OCI-LY1 (cell line): ENCODE results near the gene ATP8B2.

Experiments
- H2AFZ ChIP-seq: fragments of 200-600 bp; sonication (generic), shearing (Covaris generic); 2 replicates; pipeline ENCODE4 v1.6.0; 2014; ENCODE audit warnings: antibody characterized with exemption, mild to moderate bottlenecking, low read length
- H3F3A ChIP-seq: fragments of 200-600 bp; sonication (generic), shearing (Covaris generic); 2 replicates; pipeline ENCODE4 v1.6.0; 2014; ENCODE audit warnings: mild to moderate bottlenecking, antibody characterized with exemption, low read length, moderate library complexity; ENCODE audit not compliant: insufficient read depth
- H3K27ac ChIP-seq: fragments of 200-600 bp; sonication (generic); 2 replicates; pipeline ENCODE4 v1.5.1; 2014; ENCODE audit warnings: low read length, mixed run types, mild to moderate bottlenecking, low read depth; ENCODE audit not compliant: poor library complexity, severe bottlenecking
- H3K27me3 ChIP-seq: fragments of 200-600 bp; sonication (generic); 2 replicates; pipeline ENCODE4 v1.6.0; 2014; ENCODE audit warnings: antibody characterized with exemption, mild to moderate bottlenecking, low read length, moderate library complexity; ENCODE audit not compliant: insufficient read depth
- H3K36me3 ChIP-seq: fragments of 200-600 bp; sonication (generic); 2 replicates; pipeline ENCODE4 v1.6.1; 2014; ENCODE audit warnings: mild to moderate bottlenecking, antibody characterized with exemption, low read length, moderate library complexity, mixed read lengths; ENCODE audit not compliant: insufficient read depth
- H3K4me1 ChIP-seq: fragments of 200-600 bp; sonication (generic); 2 replicates; pipeline ENCODE4 v1.5.1; 2014; ENCODE audit warnings: mild to moderate bottlenecking, low read length, moderate library complexity; ENCODE audit not compliant: insufficient read depth, severe bottlenecking
- H3K4me2 ChIP-seq: fragments of 200-600 bp; sonication (generic), shearing (Covaris generic); 2 replicates; pipeline ENCODE4 v1.6.1; 2014; ENCODE audit warnings: low read length
- H3K4me3 ChIP-seq: fragments of 200-600 bp; sonication (generic); 2 replicates; pipeline ENCODE4 v1.5.1; 2014; ENCODE audit warnings: low read length, low read depth, mild to moderate bottlenecking, mixed read lengths; ENCODE audit not compliant: poor library complexity, severe bottlenecking
- H3K79me2 ChIP-seq: fragments of 200-600 bp; shearing (Covaris generic); 2 replicates; pipeline ENCODE4 v1.6.1; 2016; ENCODE audit warnings: mixed run types, low read length, mixed read lengths; ENCODE audit not compliant: insufficient read depth
- H3K9ac ChIP-seq: fragments of 200-600 bp; sonication (generic), shearing (Covaris generic); 2 replicates; pipeline ENCODE4 v1.6.1; 2014; ENCODE audit warnings: mild to moderate bottlenecking, low read length, mixed read lengths
- H3K9me2 ChIP-seq: fragments of 200-600 bp; sonication (generic), shearing (Covaris generic); 2 replicates; pipeline ENCODE4 v1.6.1; 2014; ENCODE audit warnings: low read depth, mild to moderate bottlenecking, low read length, mixed read lengths
- H3K9me3 ChIP-seq: fragments of 200-600 bp; shearing (Covaris generic); 2 replicates; pipeline ENCODE4 v1.6.1; 2014; ENCODE audit warnings: low read length, mixed read lengths
- H4K20me1 ChIP-seq: fragments of 200-600 bp; sonication (generic), shearing (Covaris generic); 2 replicates; pipeline ENCODE4 v1.6.0; 2016; ENCODE audit warnings: mild to moderate bottlenecking, low read length; ENCODE audit not compliant: insufficient read depth
- EZH2 ChIP-seq: fragments of 200-600 bp; sonication (generic), shearing (Covaris generic); IDR thresholded peaks from 2 replicates; pipeline ENCODE4 v1.8.0; 2017; ENCODE audit warnings: borderline replicate concordance, mixed run types, mild to moderate bottlenecking, antibody characterized with exemption, low read length, moderate library complexity, mixed read lengths
- TF ChIP-seq, protein P1 (sequence below): fragments of 200-600 bp; sonication (generic), shearing (Covaris generic); IDR thresholded peaks from 2 replicates; pipeline ENCODE4 v1.5.1; 2017; ENCODE audit warnings: mild to moderate bottlenecking, antibody characterized with exemption, low read length, moderate library complexity, mixed read lengths

The ATP8B2 gene

DNA sequence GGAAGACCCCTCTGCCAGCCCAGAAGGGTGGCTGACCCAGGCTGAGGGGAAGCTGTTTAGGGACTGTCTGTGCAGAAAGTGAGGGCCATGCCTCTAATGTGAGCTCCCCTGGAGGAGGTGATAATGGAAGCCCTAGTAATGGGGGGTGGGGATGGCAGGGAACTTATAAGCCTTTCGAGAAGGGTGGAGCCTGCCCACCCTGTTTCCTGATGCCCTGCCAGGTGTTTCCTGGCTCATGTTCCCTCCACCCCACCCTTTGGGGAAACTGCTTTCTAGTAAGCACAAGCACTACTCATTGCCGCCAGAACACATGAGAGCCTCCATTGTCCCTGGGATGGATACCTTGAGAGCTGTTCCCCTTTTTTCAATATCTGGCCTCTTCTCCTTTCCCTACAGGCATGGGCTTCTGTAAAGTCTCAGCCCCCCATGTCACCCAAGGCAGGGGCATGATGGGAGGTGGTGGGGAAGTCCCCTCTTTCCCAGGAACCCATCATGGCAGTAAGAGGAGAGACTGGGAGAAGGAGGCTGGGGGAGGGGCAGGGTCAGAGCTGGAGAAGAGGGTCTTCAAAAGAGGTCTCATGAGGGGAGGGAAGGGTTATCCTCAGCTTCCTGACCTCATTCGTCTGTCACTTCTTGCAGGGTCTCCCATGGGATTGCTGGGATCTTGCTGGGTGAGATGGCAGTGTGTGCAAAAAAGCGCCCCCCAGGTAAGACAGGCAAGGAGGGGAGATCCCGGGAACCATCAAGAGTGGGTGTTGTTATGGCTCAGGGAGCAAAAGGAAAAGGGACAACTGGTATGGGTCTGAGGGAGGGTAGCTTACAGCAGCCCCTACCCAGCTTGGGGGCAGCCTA lies 2.4 kb downstream of the ATP8B2 start:
- H3K27ac ChIP-seq: no peak overlapping the region
- H3K27me3 ChIP-seq: 0 out of 2 replicates have a peak, but pooled peaks cover 4% of the 10 kb centered on the region

DNA sequence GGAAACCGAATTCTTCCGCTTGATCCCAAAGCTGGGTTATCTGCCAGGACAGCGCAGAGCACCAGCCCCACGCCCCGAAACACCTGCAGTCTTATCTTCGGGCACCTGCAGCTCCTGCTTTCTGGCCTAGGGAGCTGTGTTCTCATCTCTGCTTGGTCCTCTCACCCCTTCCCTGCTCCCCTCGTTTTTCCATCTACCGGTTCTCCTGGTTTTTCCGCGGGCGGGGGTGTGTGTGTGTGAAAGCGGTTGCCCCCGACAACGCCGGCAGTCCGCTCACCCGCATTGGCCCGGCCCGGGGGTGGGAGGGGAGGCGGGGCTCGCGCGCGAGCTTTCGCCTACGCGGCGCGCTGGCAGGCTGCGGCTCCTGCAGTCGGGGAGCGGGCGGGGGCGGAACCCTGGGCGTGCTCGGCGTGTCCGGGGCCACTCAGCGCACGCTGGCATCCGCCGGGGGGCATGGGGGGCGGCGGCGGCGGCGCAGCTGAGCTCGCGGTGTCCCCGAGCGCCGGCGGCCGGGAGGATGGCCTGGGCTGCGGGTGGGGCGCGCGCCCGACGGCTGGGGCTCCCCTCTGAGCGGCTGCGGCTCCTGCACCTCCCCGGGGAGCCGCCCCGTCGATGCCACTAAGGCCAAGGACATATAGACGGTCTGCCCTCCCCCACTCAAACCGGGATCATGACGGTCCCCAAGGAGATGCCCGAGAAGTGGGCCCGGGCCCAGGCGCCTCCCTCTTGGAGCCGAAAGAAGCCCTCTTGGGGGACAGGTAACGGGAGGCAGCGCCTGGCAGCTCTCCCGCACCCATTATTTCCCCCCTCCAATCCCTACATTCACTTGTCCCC lies 3.2 kb downstream of the ATP8B2 start:
- no peaks in the 10 kb centered on the region for H3K9me2 ChIP-seq
- no peaks in the 10 kb centered on the region for H3K36me3 ChIP-seq
- TF ChIP-seq, protein P1, sequence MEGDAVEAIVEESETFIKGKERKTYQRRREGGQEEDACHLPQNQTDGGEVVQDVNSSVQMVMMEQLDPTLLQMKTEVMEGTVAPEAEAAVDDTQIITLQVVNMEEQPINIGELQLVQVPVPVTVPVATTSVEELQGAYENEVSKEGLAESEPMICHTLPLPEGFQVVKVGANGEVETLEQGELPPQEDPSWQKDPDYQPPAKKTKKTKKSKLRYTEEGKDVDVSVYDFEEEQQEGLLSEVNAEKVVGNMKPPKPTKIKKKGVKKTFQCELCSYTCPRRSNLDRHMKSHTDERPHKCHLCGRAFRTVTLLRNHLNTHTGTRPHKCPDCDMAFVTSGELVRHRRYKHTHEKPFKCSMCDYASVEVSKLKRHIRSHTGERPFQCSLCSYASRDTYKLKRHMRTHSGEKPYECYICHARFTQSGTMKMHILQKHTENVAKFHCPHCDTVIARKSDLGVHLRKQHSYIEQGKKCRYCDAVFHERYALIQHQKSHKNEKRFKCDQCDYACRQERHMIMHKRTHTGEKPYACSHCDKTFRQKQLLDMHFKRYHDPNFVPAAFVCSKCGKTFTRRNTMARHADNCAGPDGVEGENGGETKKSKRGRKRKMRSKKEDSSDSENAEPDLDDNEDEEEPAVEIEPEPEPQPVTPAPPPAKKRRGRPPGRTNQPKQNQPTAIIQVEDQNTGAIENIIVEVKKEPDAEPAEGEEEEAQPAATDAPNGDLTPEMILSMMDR: no peak
- TF ChIP-seq EZH2: no peak
- H3K27me3 ChIP-seq: 0 out of 2 replicates have a peak, but pooled peaks cover 4% of the 10 kb centered on the region
- peaks cover 24% of the 10 kb centered on the region for H3K4me1 ChIP-seq
- no peak overlapping the region for H3K27ac ChIP-seq
- H4K20me1 ChIP-seq: no peaks in the 10 kb centered on the region
- no peak overlapping the region; the same call in 1 of the 2 replicates for H3K9ac ChIP-seq
- no peak overlapping the region for H2AFZ ChIP-seq
- H3K4me2 ChIP-seq: peak overlapping the region; percentile 78
- H3F3A ChIP-seq: no peaks in the 10 kb centered on the region
- no peaks in the 10 kb centered on the region for H3K79me2 ChIP-seq
- H3K4me3 ChIP-seq: peak overlapping the region; percentile 52
- no peaks in the 10 kb centered on the region for H3K9me3 ChIP-seq

More for the DNA sequence above, 2.4 kb downstream of the ATP8B2 start:
- TF ChIP-seq, protein P1: no peak
- no peak for TF ChIP-seq EZH2
- peak overlapping the region; percentile 52 for H3K4me3 ChIP-seq
- no peaks in the 10 kb centered on the region for H3K9me3 ChIP-seq
- no peak overlapping the region; the same call in 1 of the 2 replicates for H3K9ac ChIP-seq
- peaks cover 24% of the 10 kb centered on the region for H3K4me1 ChIP-seq
- H2AFZ ChIP-seq: no peak overlapping the region
- H3K9me2 ChIP-seq: no peaks in the 10 kb centered on the region
- H3K36me3 ChIP-seq: no peaks in the 10 kb centered on the region
- H4K20me1 ChIP-seq: no peaks in the 10 kb centered on the region
- no peaks in the 10 kb centered on the region for H3F3A ChIP-seq
- H3K4me2 ChIP-seq: peak overlapping the region; percentile 78
- no peaks in the 10 kb centered on the region for H3K79me2 ChIP-seq

DNA sequence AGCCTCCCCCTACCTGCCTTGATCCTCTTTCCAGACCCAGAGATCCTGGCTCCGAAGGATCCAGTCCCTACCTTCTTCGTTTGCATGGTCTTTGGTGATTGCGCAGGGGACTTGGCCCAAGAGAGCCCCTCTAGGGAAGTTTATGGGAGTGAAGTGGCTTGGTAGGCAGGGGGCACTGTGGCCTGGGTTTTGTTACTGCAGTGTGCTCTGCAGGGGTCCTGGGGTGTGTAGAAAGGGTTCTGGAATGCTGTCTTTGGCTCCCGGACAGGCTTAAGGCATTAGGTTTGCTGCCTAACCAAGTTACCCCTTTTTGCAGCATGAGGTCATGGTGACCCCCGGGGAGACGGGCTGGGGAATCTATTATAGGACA lies 3.8 kb downstream of the ATP8B2 start:
- no peaks in the 10 kb centered on the region for H3K9me2 ChIP-seq
- no peaks in the 10 kb centered on the region for H3K79me2 ChIP-seq
- peak overlapping the region; percentile 78 for H3K4me2 ChIP-seq
- H3K27me3 ChIP-seq: 0 out of 2 replicates have a peak, but pooled peaks cover 4% of the 10 kb centered on the region
- no peaks in the 10 kb centered on the region for H3K9me3 ChIP-seq
- H3F3A ChIP-seq: no peaks in the 10 kb centered on the region
- no peak for TF ChIP-seq EZH2
- TF ChIP-seq, protein P1: peak; percentile 39
- no peak overlapping the region for H3K9ac ChIP-seq
- no peak overlapping the region for H3K27ac ChIP-seq
- peak overlapping the region; percentile 52 for H3K4me3 ChIP-seq
- peaks cover 24% of the 10 kb centered on the region for H3K4me1 ChIP-seq
- no peak overlapping the region for H2AFZ ChIP-seq
- H4K20me1 ChIP-seq: no peaks in the 10 kb centered on the region
- no peaks in the 10 kb centered on the region for H3K36me3 ChIP-seq
